CD4-positive, CD25-positive, alpha-beta regulatory T cell (primary cell): ENCODE measurements around the gene BRD3OS. TPM values are rescaled to one million over a fixed set of nuclear protein-coding genes. Genes with fewer than 3 reads are reported as not detected.

ENCODE experiments used
- ATAC-seq, 2 donors: fragments of 150-1000 bp; cut with Tn5 transposase; one replicate each; pipeline ENCODE4 v1.10.0; 2021; ENCODE audit warnings: low read depth in 2 of 2, moderate number of reproducible peaks in 2 of 2, moderate library complexity in 1 of 2
- DNase-seq, 3 donors: peaks; one replicate each; pipeline versions ENCODE4 v3.0.0 to v3.0.0-alpha.2; 2012 to 2022; ENCODE audit warnings: mixed read lengths in 1 of 3
- H3K27ac ChIP-seq: one replicate; pipeline ENCODE4 v1.7.0; 2013; ENCODE audit warnings: mild to moderate bottlenecking, low read length; ENCODE audit not compliant: insufficient read depth, poor library complexity, severe bottlenecking
- H3K27me3 ChIP-seq: one replicate; pipeline ENCODE4 v1.7.0; 2013; ENCODE audit warnings: low read length; ENCODE audit not compliant: control insufficient read depth, insufficient read depth
- H3K36me3 ChIP-seq: one replicate; pipeline ENCODE4 v1.7.0; 2013; ENCODE audit warnings: mild to moderate bottlenecking, low read length, moderate library complexity; ENCODE audit not compliant: control insufficient read depth, insufficient read depth
- H3K4me1 ChIP-seq: 2 replicates; pipeline ENCODE4 v1.7.0; 2013; ENCODE audit warnings: mild to moderate bottlenecking, low read length; ENCODE audit not compliant: insufficient read depth, control insufficient read depth, poor library complexity, severe bottlenecking
- H3K4me3 ChIP-seq: one replicate; pipeline ENCODE4 v1.7.0; 2013; ENCODE audit warnings: low read depth, mild to moderate bottlenecking, low read length, moderate library complexity
- H3K9me3 ChIP-seq, 2 experiments: 1 replicate in 1 of 2; 2 replicates in 1 of 2; pipeline ENCODE4 v1.7.0; 2013; ENCODE audit warnings: low read length in 2 of 2, mild to moderate bottlenecking in 1 of 2, moderate library complexity in 1 of 2; ENCODE audit not compliant: control insufficient read depth in 2 of 2
- H3K27ac Mint-ChIP-seq, 3 donors: one replicate each; pipeline ENCODE4 v1.8.0; 2020 to 2022; ENCODE audit warnings: mild to moderate bottlenecking in 3 of 3, mixed read lengths in 3 of 3, moderate library complexity in 2 of 3
- H3K27me3 Mint-ChIP-seq: one replicate; pipeline ENCODE4 v1.8.0; 2022; ENCODE audit warnings: mild to moderate bottlenecking, mixed read lengths
- H3K36me3 Mint-ChIP-seq: one replicate; pipeline ENCODE4 v1.8.0; 2020; ENCODE audit warnings: mixed read lengths
- H3K4me1 Mint-ChIP-seq, 4 donors: one replicate each; pipeline ENCODE4 v1.8.0; 2020 to 2022; ENCODE audit warnings: mixed read lengths in 4 of 4, mild to moderate bottlenecking in 1 of 4
- H3K4me3 Mint-ChIP-seq, 4 donors: one replicate each; pipeline ENCODE4 v1.8.0; 2020 to 2022; ENCODE audit warnings: mild to moderate bottlenecking in 4 of 4, mixed read lengths in 4 of 4, moderate library complexity in 3 of 4
- H3K9me3 Mint-ChIP-seq, 7 donors: one replicate each; pipeline ENCODE4 v1.8.0; 2020 to 2022; ENCODE audit warnings: mixed read lengths in 7 of 7, mild to moderate bottlenecking in 3 of 7, moderate library complexity in 2 of 7
- polyA plus RNA-seq, 4 donors: library from polyadenylated mRNA; unstranded; fragments of 300-500 nt; fragmentation: Illumina TruSeq; gene quantifications; one replicate each; pipeline ENCODE4 v1.2.3, GENCODE V29; 2021
- total RNA-seq: library from RNA; stranded (reverse); gene quantifications from one replicate; pipeline ENCODE4 v1.2.3, GENCODE V29; 2022

Gene BRD3OS
- total and polyA plus RNA-seq, 5 donors from 2014 or later = 4.6 to 20.6 (median 16.8) TPM

DNA sequence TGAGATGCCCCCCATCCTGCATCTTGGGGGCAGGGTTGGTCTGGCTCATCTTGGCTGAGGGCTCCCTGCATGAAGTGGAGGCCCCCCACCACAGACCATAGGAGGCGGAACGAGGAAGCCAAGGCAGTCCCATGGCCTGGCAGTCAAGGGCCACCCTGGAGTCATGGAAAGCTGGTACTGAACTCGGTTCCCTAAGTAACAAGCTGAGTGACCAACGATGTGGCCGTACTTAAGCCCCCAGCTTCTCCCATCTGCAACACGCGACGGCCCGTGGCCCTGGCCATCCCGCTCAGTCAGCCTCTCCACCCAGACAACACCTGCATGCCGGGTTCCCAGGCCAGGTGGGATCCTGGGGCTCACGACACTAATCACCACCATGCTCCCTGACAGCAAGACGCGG lies 25.4 kb downstream of the BRD3OS start:
- Mint-ChIP-seq H3K36me3 (peaks cover 13% of the 10 kb centered on the region), H3K27ac (no peak overlapping the region)

DNA sequence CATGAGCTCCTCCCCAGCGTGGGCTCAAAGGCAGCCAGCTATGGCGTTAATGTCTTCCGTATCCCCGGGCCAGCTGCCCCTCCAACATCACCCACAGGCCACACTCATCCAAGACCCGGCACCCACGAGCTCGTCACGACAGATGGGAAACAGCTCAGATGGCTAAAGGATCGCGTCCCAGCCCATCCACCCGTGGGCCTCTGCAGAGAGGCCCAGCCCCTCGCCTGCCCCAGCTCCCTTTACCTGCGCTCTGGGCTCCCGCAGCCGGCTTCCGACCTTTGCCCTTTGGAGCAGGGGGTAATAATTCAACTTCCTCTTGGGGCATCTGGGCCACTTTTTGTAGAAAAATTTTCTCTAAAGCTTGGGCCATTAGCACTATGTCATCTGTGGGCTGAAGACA lies 26.0 kb downstream of the BRD3OS start:
- peaks cover 0 to 1% (median 0%) of the 10 kb centered on the region in 4 donors for H3K4me1 Mint-ChIP-seq
- H3K36me3 Mint-ChIP-seq = peaks cover 13% of the 10 kb centered on the region
- Histone ChIP-seq H3K27me3 (no peaks in the 10 kb centered on the region), H3K27ac (no peak overlapping the region), H3K9me3 (no peaks in the 10 kb centered on the region), H3K4me1 (peaks cover under 1% of the 10 kb centered on the region), H3K36me3 (peaks cover 48% of the 10 kb centered on the region), H3K4me3 (no peak overlapping the region)
- H3K4me3 Mint-ChIP-seq = no peak overlapping the region
- DNase-seq = no peak
- no peaks in the 10 kb centered on the region for H3K27me3 Mint-ChIP-seq
- no peaks in the 10 kb centered on the region for H3K9me3 Mint-ChIP-seq
- H3K27ac Mint-ChIP-seq = no peak overlapping the region
- no peak for ATAC-seq

More for the DNA sequence above, 25.4 kb downstream of the BRD3OS start:
- H3K9me3 ChIP-seq = no peaks in the 10 kb centered on the region
- no peaks in the 10 kb centered on the region for H3K27me3 Mint-ChIP-seq
- H3K36me3 ChIP-seq = peaks cover 52% of the 10 kb centered on the region
- H3K4me1 ChIP-seq = no peaks in the 10 kb centered on the region
- DNase-seq (no peak), ATAC-seq (no peak)
- H3K4me3 ChIP-seq = no peak overlapping the region
- no peak overlapping the region for H3K4me3 Mint-ChIP-seq
- no peaks in the 10 kb centered on the region for H3K4me1 Mint-ChIP-seq
- H3K27ac ChIP-seq = no peak overlapping the region
- no peaks in the 10 kb centered on the region for H3K9me3 Mint-ChIP-seq
- H3K27me3 ChIP-seq = no peaks in the 10 kb centered on the region

DNA sequence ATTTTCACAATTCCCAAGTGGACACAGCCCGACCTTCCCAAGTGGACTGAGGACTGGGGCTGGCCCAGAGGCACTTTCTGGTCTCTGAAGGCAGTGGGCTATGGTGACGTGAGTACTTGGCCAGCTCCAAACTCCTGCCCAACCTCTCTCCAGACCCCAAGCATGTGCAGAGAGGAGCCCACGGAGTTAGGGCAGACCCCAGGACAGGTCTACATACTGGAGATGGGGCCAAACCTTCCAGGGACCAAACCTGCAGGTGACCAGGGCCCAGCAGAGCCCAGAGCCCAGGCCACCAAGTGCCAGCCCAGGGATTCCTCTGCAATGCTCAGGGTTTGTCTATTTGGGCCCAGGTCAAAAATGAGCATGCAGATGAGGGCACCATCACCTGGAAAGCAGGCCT lies 27.2 kb downstream of the BRD3OS start:
- Mint-ChIP-seq H3K27me3 (no peaks in the 10 kb centered on the region), H3K4me3 (no peak overlapping the region), H3K4me1 (peaks cover 0 to 9% (median 2%) of the 10 kb centered on the region in 4 donors), H3K36me3 (peaks cover 13% of the 10 kb centered on the region), H3K9me3 (no peaks in the 10 kb centered on the region), H3K27ac (no peak overlapping the region)
- DNase-seq (no peak), ATAC-seq (no peak)
- Histone ChIP-seq H3K27me3 (no peaks in the 10 kb centered on the region), H3K27ac (no peak overlapping the region), H3K36me3 (peaks cover 48% of the 10 kb centered on the region), H3K4me1 (peaks cover 3% of the 10 kb centered on the region), H3K4me3 (no peak overlapping the region), H3K9me3 (no peaks in the 10 kb centered on the region)

DNA sequence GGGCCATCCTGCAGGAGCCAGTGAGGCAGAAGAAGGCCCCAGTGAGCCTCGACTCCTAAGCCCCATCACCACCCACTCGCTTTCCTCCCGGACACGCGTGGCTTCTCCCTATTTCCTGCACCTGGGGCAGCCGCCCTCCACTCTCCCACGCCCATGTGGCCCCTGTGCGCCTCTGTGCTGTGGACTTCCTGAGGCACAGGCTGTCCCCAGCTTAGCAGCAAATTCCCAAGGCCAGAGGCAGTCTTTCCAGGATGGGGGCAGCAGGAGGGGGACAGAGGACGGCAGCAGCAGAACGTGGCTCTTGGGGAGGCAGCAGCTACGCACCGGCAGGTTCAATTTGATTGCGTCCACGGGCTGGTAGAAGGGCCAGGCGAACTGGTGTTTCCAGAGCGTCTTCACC lies 27.7 kb downstream of the BRD3OS start:
- Histone ChIP-seq H3K4me1 (peaks cover 3% of the 10 kb centered on the region), H3K9me3 (no peaks in the 10 kb centered on the region), H3K36me3 (peaks cover 44% of the 10 kb centered on the region), H3K27me3 (no peaks in the 10 kb centered on the region), H3K27ac (no peak overlapping the region), H3K4me3 (no peak overlapping the region)
- Mint-ChIP-seq H3K27me3 (no peaks in the 10 kb centered on the region), H3K27ac (no peak overlapping the region), H3K4me3 (no peak overlapping the region), H3K9me3 (no peaks in the 10 kb centered on the region), H3K4me1 (peaks cover 0 to 10% (median 2%) of the 10 kb centered on the region in 4 donors), H3K36me3 (peaks cover 13% of the 10 kb centered on the region)
- DNase-seq = no peak
- ATAC-seq = no peak

DNA sequence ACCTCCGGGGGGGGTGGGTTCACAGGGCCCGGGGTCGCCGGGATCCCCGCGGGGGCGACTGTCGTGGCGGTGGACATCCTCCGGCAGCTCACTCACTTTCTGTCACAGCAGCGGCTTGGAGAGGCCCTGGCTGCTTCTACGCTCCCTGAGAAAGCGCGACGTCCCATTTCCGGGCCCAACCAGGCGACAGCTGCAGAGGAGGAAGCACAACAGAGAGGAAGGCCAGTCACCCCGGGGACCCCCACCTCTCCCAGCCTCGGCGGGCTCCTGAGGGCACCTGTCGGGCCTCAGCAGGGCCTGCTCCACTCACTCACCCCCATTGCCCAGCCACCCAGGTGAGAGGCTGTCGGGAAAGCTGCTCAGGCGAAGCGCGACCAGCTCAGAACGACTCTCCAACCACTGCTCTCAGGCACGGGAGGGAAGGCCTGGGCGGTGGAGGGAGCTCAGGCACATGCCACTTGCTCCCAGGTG lies 28.2 kb downstream of the BRD3OS start:
- H3K4me1 ChIP-seq = peaks cover 3% of the 10 kb centered on the region
- no peak overlapping the region for H3K27ac Mint-ChIP-seq
- ATAC-seq = no peak
- no peak overlapping the region for H3K4me3 Mint-ChIP-seq
- no peak overlapping the region for H3K4me3 ChIP-seq
- H3K27me3 ChIP-seq = no peaks in the 10 kb centered on the region
- H3K9me3 ChIP-seq = no peaks in the 10 kb centered on the region
- no peak overlapping the region for H3K27ac ChIP-seq
- H3K36me3 ChIP-seq = peaks cover 39% of the 10 kb centered on the region
- peaks cover 0 to 13% (median 2%) of the 10 kb centered on the region in 4 donors for H3K4me1 Mint-ChIP-seq
- no peaks in the 10 kb centered on the region for H3K27me3 Mint-ChIP-seq
- DNase-seq = no peak
- no peaks in the 10 kb centered on the region for H3K9me3 Mint-ChIP-seq
- peaks cover 13% of the 10 kb centered on the region for H3K36me3 Mint-ChIP-seq

DNA sequence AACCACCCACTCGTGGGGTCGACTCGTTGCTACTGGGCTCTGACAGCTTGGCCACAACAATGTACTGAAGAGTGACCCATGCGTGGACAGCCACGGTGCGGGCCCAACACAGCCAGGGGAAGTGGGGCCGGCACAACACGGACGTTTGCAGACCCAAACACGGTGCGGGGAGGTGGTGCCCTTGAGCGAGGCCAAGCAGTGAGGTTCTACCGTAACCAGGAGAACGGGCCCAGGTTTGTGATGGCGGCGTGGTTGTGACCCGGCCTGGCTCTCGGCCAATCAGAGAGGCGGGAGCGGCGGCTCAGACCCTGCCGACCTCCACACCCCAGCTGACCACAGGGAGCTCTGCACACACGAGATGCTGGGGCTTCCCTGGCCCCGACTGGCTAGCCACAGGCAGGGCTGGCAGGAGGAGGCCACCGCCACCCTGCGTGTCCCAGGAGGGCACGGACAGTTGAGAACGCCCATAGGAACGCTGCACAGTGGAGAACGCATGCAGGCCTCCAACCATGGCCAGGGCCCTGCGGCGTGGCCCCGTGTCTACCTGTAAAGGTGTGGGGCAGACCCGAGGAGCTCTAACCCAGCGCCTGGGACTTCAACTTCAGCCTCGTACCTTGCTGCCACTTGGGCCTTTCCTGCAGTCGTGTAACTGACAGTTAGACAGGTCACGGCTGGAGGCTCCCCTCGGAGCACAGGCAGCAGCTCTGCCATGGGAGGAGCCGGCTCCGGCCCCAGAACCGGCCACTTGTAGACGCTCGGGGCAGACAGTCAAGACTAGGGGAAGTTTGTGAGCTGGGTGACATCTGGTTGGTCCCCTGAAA lies 28.9 kb downstream of the BRD3OS start:
- H3K4me3 Mint-ChIP-seq = no peak overlapping the region
- H3K36me3 Mint-ChIP-seq = peaks cover 8% of the 10 kb centered on the region
- no peak overlapping the region for H3K27ac ChIP-seq
- DNase-seq (no peak), ATAC-seq (no peak)
- no peak overlapping the region for H3K4me3 ChIP-seq
- H3K27me3 ChIP-seq = no peaks in the 10 kb centered on the region
- no peak overlapping the region for H3K27ac Mint-ChIP-seq
- H3K4me1 ChIP-seq = peaks cover 3% of the 10 kb centered on the region
- H3K4me1 Mint-ChIP-seq = peaks cover 0 to 19% (median 5%) of the 10 kb centered on the region in 4 donors
- no peaks in the 10 kb centered on the region for H3K9me3 ChIP-seq
- no peaks in the 10 kb centered on the region for H3K9me3 Mint-ChIP-seq
- peaks cover 33% of the 10 kb centered on the region for H3K36me3 ChIP-seq
- no peaks in the 10 kb centered on the region for H3K27me3 Mint-ChIP-seq

DNA sequence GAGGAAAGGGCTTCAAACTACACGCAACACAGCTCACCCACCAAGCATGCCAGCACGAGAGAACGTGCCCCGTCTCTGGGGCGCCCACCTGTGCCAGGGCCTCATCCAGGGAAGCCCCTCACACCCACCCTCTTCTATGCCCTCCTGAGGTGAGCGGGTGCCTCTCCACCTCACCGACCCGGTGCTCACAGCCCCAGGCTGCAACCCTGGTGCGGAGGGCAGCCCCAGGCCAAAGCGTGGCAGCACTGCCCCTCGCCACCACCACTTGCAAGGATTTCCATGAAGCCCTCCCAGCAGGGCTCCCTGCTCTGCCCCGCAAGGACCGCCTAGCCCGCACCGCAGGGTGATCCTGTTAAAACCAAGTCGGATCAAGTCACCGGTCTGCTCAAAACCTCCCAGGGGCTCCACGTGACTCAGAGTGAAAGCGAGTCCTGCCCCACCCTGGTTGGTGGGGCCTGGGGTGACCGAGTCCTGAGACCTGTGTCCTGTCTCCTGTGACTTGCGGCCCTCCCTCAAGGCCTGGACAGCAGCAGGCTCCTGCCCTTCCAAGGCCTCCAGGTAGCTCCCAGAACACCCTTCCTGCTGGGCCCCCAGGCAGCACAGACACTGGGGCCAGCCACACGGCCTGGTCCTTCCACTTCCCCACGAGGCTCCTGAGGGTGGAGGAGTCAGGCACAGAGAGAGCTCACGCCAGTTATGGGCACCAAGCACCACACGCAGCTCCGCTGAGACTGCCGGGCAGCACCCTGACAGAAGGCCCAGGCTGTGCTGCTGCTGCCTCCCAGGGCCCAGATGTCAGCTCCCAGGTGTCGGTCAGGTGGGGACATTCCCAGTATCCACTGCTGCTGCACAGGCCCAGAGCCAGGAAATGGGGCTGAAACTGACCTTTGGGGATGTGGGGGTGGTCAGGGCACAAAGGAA lies 29.9 kb downstream of the BRD3OS start:
- peaks cover 8% of the 10 kb centered on the region for H3K36me3 Mint-ChIP-seq
- Histone ChIP-seq H3K36me3 (peaks cover 27% of the 10 kb centered on the region), H3K4me1 (peaks cover 7% of the 10 kb centered on the region), H3K4me3 (no peak overlapping the region), H3K9me3 (no peaks in the 10 kb centered on the region), H3K27me3 (no peaks in the 10 kb centered on the region), H3K27ac (no peak overlapping the region)
- H3K27ac Mint-ChIP-seq = no peak overlapping the region
- DNase-seq (no peak), ATAC-seq (no peak)
- no peaks in the 10 kb centered on the region for H3K9me3 Mint-ChIP-seq
- H3K27me3 Mint-ChIP-seq = no peaks in the 10 kb centered on the region
- peaks cover 0 to 23% (median 6%) of the 10 kb centered on the region in 4 donors for H3K4me1 Mint-ChIP-seq
- no peak overlapping the region for H3K4me3 Mint-ChIP-seq
